ENCODE measurements around the gene TMEM88.

DNA sequence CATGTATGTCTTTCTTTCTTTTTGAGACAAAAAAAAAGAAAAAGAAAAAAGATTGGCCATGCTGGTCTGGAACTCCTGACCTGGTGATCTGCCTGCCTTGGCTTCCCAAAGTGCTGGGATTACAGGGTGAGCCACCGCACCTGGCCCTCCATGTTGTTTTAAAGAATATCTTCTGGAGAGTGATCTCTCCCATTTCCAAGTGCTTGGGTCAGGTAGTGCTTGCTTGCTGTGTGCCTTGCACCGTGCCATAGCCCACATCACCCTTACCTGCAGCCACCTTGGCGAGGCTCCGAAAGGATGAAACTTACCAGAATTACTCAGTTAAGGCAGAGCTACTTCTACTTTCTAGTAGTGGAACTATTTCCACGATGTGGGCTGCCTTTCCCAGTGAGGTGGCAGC, 39.9 kb upstream of the TMEM88 start:
- TF ChIP-seq, protein P1, sequence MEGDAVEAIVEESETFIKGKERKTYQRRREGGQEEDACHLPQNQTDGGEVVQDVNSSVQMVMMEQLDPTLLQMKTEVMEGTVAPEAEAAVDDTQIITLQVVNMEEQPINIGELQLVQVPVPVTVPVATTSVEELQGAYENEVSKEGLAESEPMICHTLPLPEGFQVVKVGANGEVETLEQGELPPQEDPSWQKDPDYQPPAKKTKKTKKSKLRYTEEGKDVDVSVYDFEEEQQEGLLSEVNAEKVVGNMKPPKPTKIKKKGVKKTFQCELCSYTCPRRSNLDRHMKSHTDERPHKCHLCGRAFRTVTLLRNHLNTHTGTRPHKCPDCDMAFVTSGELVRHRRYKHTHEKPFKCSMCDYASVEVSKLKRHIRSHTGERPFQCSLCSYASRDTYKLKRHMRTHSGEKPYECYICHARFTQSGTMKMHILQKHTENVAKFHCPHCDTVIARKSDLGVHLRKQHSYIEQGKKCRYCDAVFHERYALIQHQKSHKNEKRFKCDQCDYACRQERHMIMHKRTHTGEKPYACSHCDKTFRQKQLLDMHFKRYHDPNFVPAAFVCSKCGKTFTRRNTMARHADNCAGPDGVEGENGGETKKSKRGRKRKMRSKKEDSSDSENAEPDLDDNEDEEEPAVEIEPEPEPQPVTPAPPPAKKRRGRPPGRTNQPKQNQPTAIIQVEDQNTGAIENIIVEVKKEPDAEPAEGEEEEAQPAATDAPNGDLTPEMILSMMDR (IDR thresholded peaks at IDR 0.05): no peak
- TF ChIP-seq EZH2 (IDR thresholded peaks at IDR 0.05; ENCODE audit: borderline replicate concordance, insufficient read depth, low read depth, low read length, poor library complexity, severe bottlenecking): no peak
